SK-N-SH (cell line): ENCODE results near the gene SLC26A1. TPM values are rescaled to one million over a fixed set of nuclear protein-coding genes. Genes with fewer than 3 reads are reported as not detected.

Experiments
- CTCF ChIA-PET: fragments of 300-600, 350-600 bp; formaldehyde crosslinking; extraction: SDS; loops from one replicate; lab custom pipeline; 2021; lab: Yijun Ruan, JAX
- POLR2A ChIA-PET: fragments of 350-600 bp; sonication (Branson Sonifier 250); formaldehyde crosslinking; extraction: SDS; loops from one replicate; lab custom pipeline; 2020; ENCODE audit warnings: antibody characterized with exemption, inconsistent platforms; lab: Yijun Ruan, JAX
- DNase-seq: peaks from one replicate; pipeline ENCODE4 v3.0.0; 2012
- H2AFZ ChIP-seq: fragments of 200-600 bp; sonication (generic); 2 replicates; pipeline ENCODE4 v1.8.1; 2016; ENCODE audit warnings: antibody characterized with exemption, mild to moderate bottlenecking, low read depth
- H3F3A ChIP-seq: fragments of 200-600 bp; sonication (generic); replicated peaks from 2 replicates; pipeline ENCODE3; 2016; ENCODE audit warnings: antibody characterized with exemption, mild to moderate bottlenecking; ENCODE audit not compliant: insufficient read depth
- H3K27ac ChIP-seq, 2 experiments: fragments of 200-500 bp in 1 of 2; fragments of 200-600 bp in 1 of 2; sonication (Bioruptor generic) in 1 of 2; sonication (generic), shearing (Covaris generic) in 1 of 2; 2 replicates each; pipeline versions ENCODE4 v1.5.1 to v1.6.1; 2014 to 2016; ENCODE audit warnings: low read depth in 2 of 2, inconsistent platforms in 1 of 2, low read length in 1 of 2, mild to moderate bottlenecking in 1 of 2, mixed read lengths in 1 of 2
- H3K27me3 ChIP-seq: fragments of 200-600 bp; sonication (generic), shearing (Covaris generic); 2 replicates; pipeline ENCODE4 v1.6.1; 2016; ENCODE audit warnings: mixed run types; ENCODE audit not compliant: insufficient read depth
- H3K36me3 ChIP-seq, 2 experiments: fragments of 200-500 bp in 1 of 2; fragments of 200-600 bp in 1 of 2; sonication (Bioruptor generic) in 1 of 2; sonication (generic) in 1 of 2; replicated peaks in 1 of 2; 2 replicates each; pipeline versions ENCODE3 to v1.5.1; 2014 to 2016; ENCODE audit warnings: low read length in 1 of 2, mild to moderate bottlenecking in 1 of 2; ENCODE audit not compliant: insufficient read depth in 2 of 2, control insufficient read depth in 1 of 2
- H3K4me1 ChIP-seq, 2 experiments: fragments of 200-500 bp in 1 of 2; fragments of 200-600 bp in 1 of 2; sonication (Bioruptor generic) in 1 of 2; sonication (generic), shearing (Covaris generic) in 1 of 2; 2 replicates each; pipeline versions ENCODE4 v1.5.1 to v1.6.1; 2014 to 2016; ENCODE audit warnings: low read depth in 1 of 2, low read length in 1 of 2, mixed run types in 1 of 2; ENCODE audit not compliant: insufficient read depth in 2 of 2, control insufficient read depth in 1 of 2
- H3K4me2 ChIP-seq: fragments of 200-600 bp; sonication (generic), shearing (Covaris generic); 2 replicates; pipeline ENCODE4 v1.6.1; 2017; ENCODE audit warnings: mixed run types
- H3K4me3 ChIP-seq, 2 experiments: fragments of 200-500 bp in 1 of 2; fragments of 200-600 bp in 1 of 2; sonication (Bioruptor generic) in 1 of 2; sonication (generic), shearing (Covaris generic) in 1 of 2; 2 replicates each; pipeline versions ENCODE4 v1.5.1 to v1.8.1; 2014 to 2016; ENCODE audit warnings: low read depth in 2 of 2, inconsistent platforms in 1 of 2, low read length in 1 of 2, mild to moderate bottlenecking in 1 of 2, mixed read lengths in 1 of 2, moderate library complexity in 1 of 2
- H3K79me2 ChIP-seq: fragments of 200-600 bp; sonication (generic); 2 replicates; pipeline ENCODE4 v1.8.1; 2017; ENCODE audit warnings: mild to moderate bottlenecking; ENCODE audit not compliant: insufficient read depth
- H3K9ac ChIP-seq: fragments of 200-600 bp; sonication (generic); 2 replicates; pipeline ENCODE4 v1.6.1; 2017; ENCODE audit warnings: mixed run types
- H3K9me2 ChIP-seq: fragments of 200-600 bp; sonication (generic); 2 replicates; pipeline ENCODE4 v1.6.1; 2017; ENCODE audit warnings: mixed run types
- H3K9me3 ChIP-seq: fragments of 200-600 bp; sonication (generic); 2 replicates; pipeline ENCODE4 v1.6.1; 2017; ENCODE audit warnings: mixed run types, mild to moderate bottlenecking, moderate library complexity
- H4K20me1 ChIP-seq: fragments of 200-600 bp; sonication (generic); 2 replicates; pipeline ENCODE4 v1.6.1; 2017; ENCODE audit warnings: mild to moderate bottlenecking, mixed run types; ENCODE audit not compliant: insufficient read depth
- ELF1 ChIP-seq: IDR thresholded peaks from 2 replicates; pipeline ENCODE4 v1.4.0; 2012
- FOSL2 ChIP-seq: IDR thresholded peaks from 2 replicates; pipeline ENCODE4 v1.4.0; 2012; ENCODE audit warnings: low read depth, mild to moderate bottlenecking, moderate library complexity, borderline replicate concordance
- FOXM1 ChIP-seq: IDR thresholded peaks from 2 replicates; pipeline ENCODE4 v1.4.0; 2012; ENCODE audit warnings: low read depth, mild to moderate bottlenecking
- GABPA ChIP-seq: IDR thresholded peaks from 2 replicates; pipeline ENCODE4 v1.4.0; 2012; ENCODE audit warnings: low read depth, mild to moderate bottlenecking
- MEF2A ChIP-seq: IDR thresholded peaks from 2 replicates; pipeline ENCODE4 v1.4.0; 2012; ENCODE audit warnings: low read depth, borderline replicate concordance
- NFIC ChIP-seq: IDR thresholded peaks from 2 replicates; pipeline ENCODE4 v1.4.0; 2012; ENCODE audit warnings: borderline replicate concordance
- NRF1 ChIP-seq: IDR thresholded peaks from 2 replicates; pipeline ENCODE4 v1.6.1; 2012; ENCODE audit warnings: low read depth, mild to moderate bottlenecking, low read length
- PBX3 ChIP-seq: IDR thresholded peaks from 2 replicates; pipeline ENCODE4; 2012
- POLR2AphosphoS5 ChIP-seq: IDR thresholded peaks from 2 replicates; pipeline ENCODE4 v1.6.1; 2012; ENCODE audit warnings: low read depth, low read length
- RAD21 ChIP-seq: IDR thresholded peaks from 2 replicates; pipeline ENCODE4 v1.6.1; 2012; ENCODE audit warnings: mild to moderate bottlenecking, low read length
- RFX5 ChIP-seq: IDR thresholded peaks from 2 replicates; pipeline ENCODE4 v1.6.1; 2012; ENCODE audit warnings: mild to moderate bottlenecking, improper control_type of control experiment, low read length
- RXRA ChIP-seq: IDR thresholded peaks from 2 replicates; pipeline ENCODE4 v1.4.0; 2012; ENCODE audit warnings: low read depth, mild to moderate bottlenecking, borderline replicate concordance
- TAF1 ChIP-seq: IDR thresholded peaks from 2 replicates; pipeline ENCODE4 v1.6.1; 2012; ENCODE audit warnings: low read depth, mild to moderate bottlenecking, low read length, moderate library complexity, borderline replicate concordance
- TCF12 ChIP-seq: IDR thresholded peaks from 2 replicates; pipeline ENCODE4 v1.4.0; 2012
- TEAD4 ChIP-seq: IDR thresholded peaks from 2 replicates; pipeline ENCODE4 v1.4.0; 2012; ENCODE audit warnings: mild to moderate bottlenecking, borderline replicate concordance; ENCODE audit not compliant: insufficient read depth
- USF2 ChIP-seq: fragments of 150-350 bp; IDR thresholded peaks from 2 replicates; pipeline ENCODE4 v1.6.1; 2017; ENCODE audit warnings: antibody characterized with exemption, low read length, low read depth, borderline replicate concordance
- WGBS: methylation state at CpG from one replicate; pipeline ENCODE4 v1.1.6; 2017; ENCODE audit warnings: low lambda C conversion rate; 5-methylcytosine and 5-hydroxymethylcytosine counted together
- polyA plus RNA-seq, 3 experiments: library from polyadenylated mRNA; depleted of rRNA; stranded (reverse); fragments of >200 nt; gene quantifications; 2 replicates each; pipeline ENCODE4 v1.2.3, GENCODE V29; 2012
- TF ChIP-seq, protein P1 (sequence below): IDR thresholded peaks from 2 replicates; pipeline ENCODE4 v1.4.0; 2012; ENCODE audit warnings: low read depth, borderline replicate concordance
- TF ChIP-seq, protein P2 (sequence below): IDR thresholded peaks from 2 replicates; pipeline ENCODE4 v1.6.1; 2012; ENCODE audit warnings: mild to moderate bottlenecking, low read depth, low read length, moderate library complexity

The SLC26A1 gene
- polyA plus RNA-seq, 1 of the 3 experiments (the other 2 are of a cell fraction), result 0.05 TPM

DNA sequence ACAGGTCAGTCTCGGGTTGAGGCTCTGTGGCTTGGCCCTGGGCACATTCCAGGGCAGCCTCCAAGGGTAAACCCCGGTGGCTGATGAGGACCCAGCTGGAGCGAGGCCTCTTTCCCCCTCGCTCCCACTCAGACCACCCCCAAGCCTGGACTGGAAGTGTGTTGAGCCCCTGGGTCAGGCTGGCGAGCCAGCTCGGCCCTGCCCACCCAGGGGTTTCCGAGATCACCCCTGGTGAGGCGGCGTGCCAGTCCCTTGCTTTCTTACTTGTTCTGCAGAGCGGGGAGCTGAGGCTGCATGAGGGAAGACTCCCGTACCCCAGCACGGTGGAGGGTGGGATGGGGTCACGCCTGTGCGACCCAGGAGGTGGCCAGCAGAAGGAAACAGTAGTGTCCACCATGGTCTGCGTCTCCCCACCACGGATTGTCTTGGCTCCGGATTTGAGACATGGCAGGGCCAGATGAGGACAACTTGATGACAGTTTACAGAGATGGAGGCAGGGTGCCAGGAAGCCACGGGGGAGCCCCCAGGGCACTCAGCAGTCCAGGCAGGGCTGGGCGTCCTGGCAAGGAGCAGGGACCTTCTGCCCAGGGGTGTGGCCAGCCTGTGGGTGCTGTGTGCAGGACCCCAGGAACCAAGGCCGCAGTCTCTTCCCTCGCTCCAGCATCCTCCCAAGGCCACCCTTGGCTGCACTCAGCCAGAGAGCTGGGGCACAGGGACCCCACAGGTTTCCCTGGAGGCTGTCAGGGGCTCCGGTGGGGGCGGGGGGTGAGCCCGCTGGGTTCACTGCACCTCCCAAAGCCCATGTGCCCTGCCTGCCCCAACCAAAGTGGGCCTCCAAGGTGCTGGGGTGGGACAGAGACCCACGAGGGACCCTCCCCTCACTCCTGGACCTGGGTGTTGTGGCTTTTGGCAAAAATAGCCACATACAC is 11.6 kb upstream of the SLC26A1 start:
- Histone ChIP-seq H3K4me2 (no peak overlapping the region), H3F3A (no peaks in the 10 kb centered on the region), H3K4me3 (no peak overlapping the region), H3K36me3 (no peaks in the 10 kb centered on the region), H3K9me2 (no peaks in the 10 kb centered on the region), H3K79me2 (no peaks in the 10 kb centered on the region), H3K9ac (no peak overlapping the region), H3K4me1 (peaks cover 0 to 6% of the 10 kb centered on the region in 2 experiments; a peak in 1 of 4 replicates), H4K20me1 (no peaks in the 10 kb centered on the region), H3K27ac (no peak overlapping the region), H3K27me3 (peaks cover 49% of the 10 kb centered on the region), H2AFZ (no peak overlapping the region), H3K9me3 (no peaks in the 10 kb centered on the region)
- POLR2A ChIA-PET, result no interaction called here
- CTCF ChIA-PET, result interaction anchor here (1.1 to 2.1 kb wide), 2 partner anchors 18 kb away, joined by 6 read pairs; partner anchors contain the start of gene IDUA
- 42% methylated on average over 15 of the region's 25 CpGs for WGBS
- no peak for DNase-seq
- no peak for TF ChIP-seq TEAD4
- no peak for TF ChIP-seq ELF1
- TF ChIP-seq GABPA, result no peak
- TF ChIP-seq PBX3, result no peak
- TF ChIP-seq POLR2AphosphoS5, result no peak
- TF ChIP-seq, protein P1, sequence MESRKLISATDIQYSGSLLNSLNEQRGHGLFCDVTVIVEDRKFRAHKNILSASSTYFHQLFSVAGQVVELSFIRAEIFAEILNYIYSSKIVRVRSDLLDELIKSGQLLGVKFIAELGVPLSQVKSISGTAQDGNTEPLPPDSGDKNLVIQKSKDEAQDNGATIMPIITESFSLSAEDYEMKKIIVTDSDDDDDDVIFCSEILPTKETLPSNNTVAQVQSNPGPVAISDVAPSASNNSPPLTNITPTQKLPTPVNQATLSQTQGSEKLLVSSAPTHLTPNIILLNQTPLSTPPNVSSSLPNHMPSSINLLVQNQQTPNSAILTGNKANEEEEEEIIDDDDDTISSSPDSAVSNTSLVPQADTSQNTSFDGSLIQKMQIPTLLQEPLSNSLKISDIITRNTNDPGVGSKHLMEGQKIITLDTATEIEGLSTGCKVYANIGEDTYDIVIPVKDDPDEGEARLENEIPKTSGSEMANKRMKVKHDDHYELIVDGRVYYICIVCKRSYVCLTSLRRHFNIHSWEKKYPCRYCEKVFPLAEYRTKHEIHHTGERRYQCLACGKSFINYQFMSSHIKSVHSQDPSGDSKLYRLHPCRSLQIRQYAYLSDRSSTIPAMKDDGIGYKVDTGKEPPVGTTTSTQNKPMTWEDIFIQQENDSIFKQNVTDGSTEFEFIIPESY, result no peak
- TF ChIP-seq TAF1, result no peak
- TF ChIP-seq, protein P2, sequence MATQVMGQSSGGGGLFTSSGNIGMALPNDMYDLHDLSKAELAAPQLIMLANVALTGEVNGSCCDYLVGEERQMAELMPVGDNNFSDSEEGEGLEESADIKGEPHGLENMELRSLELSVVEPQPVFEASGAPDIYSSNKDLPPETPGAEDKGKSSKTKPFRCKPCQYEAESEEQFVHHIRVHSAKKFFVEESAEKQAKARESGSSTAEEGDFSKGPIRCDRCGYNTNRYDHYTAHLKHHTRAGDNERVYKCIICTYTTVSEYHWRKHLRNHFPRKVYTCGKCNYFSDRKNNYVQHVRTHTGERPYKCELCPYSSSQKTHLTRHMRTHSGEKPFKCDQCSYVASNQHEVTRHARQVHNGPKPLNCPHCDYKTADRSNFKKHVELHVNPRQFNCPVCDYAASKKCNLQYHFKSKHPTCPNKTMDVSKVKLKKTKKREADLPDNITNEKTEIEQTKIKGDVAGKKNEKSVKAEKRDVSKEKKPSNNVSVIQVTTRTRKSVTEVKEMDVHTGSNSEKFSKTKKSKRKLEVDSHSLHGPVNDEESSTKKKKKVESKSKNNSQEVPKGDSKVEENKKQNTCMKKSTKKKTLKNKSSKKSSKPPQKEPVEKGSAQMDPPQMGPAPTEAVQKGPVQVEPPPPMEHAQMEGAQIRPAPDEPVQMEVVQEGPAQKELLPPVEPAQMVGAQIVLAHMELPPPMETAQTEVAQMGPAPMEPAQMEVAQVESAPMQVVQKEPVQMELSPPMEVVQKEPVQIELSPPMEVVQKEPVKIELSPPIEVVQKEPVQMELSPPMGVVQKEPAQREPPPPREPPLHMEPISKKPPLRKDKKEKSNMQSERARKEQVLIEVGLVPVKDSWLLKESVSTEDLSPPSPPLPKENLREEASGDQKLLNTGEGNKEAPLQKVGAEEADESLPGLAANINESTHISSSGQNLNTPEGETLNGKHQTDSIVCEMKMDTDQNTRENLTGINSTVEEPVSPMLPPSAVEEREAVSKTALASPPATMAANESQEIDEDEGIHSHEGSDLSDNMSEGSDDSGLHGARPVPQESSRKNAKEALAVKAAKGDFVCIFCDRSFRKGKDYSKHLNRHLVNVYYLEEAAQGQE, result no peak
- TF ChIP-seq MEF2A, result no peak
- TF ChIP-seq FOSL2, result no peak
- no peak for TF ChIP-seq USF2
- no peak for TF ChIP-seq RFX5
- TF ChIP-seq RXRA, result no peak
- TF ChIP-seq NRF1, result no peak
- no peak for TF ChIP-seq NFIC
- no peak for TF ChIP-seq TCF12
- no peak for TF ChIP-seq RAD21
- no peak for TF ChIP-seq FOXM1
